Keratinocyte (primary cell): ENCODE measurements around the gene HECTD4.

Source experiments
- CTCF ChIP-seq, 3 experiments: IDR thresholded peaks in 1 of 3; conservative IDR thresholded peaks in 1 of 3; optimal IDR thresholded peaks in 1 of 3; 2 replicates in 2 of 3; 3 replicates in 1 of 3; pipeline versions ENCODE3 to v1.5.1; 2011; ENCODE audit warnings: low read length in 3 of 3, mild to moderate bottlenecking in 3 of 3, moderate library complexity in 2 of 3, control low read depth in 1 of 3, inconsistent platforms in 1 of 3; ENCODE audit not compliant: insufficient read depth in 2 of 3; ENCODE audit errors: extremely low read depth in 1 of 3
- EZH2 ChIP-seq: IDR thresholded peaks from one replicate; pipeline ENCODE4 v1.6.1; 2012; ENCODE audit warnings: inconsistent platforms, mild to moderate bottlenecking, low read length, moderate library complexity

DNA sequence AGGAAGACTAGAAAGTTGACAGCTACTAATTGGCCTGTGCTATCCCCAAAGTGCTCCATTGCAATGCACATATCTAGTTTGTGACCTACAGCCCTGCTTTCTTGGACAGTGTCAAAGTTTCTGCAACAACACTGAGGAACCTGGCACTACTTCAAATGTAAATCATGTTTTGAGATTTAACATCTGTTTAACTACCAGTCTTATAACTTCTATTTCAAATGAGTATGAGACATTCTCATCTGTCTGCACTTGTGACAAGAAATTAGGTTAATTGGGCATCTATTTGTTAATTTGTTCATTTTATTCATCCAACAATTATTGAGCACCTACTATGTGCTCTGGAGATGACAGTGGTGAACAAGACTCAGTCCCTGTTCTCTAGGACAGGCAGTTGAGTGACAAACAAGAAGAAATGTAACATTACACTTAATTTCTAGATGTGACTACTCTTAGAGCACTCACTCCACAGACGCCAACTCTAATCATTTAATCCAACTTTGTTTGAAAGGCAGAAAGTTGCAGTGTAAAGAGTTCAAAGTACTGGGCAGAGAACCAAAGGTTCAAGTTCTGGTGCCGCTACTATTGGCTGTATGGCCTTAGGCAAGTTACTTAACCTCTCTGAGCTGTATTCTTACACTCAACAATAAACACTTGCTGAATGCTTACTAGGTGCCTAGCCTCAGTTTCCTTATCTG is 74.8 kb downstream of the HECTD4 start:
- TF ChIP-seq CTCF (optimal IDR thresholded peaks at IDR 0.05 in 1 of 3, IDR thresholded peaks at IDR 0.05 in 1 of 3, conservative IDR thresholded peaks at IDR 0.05 in 1 of 3; ENCODE audit: extremely low read depth in 1 of 3, insufficient read depth in 2 of 3, low read length in 3 of 3) (no peak), EZH2 (no peak)
